HepG2 (cell line): ENCODE results near the gene PEX7. TPM values are rescaled to one million over a fixed set of nuclear protein-coding genes. Genes with fewer than 3 reads are reported as not detected.

Experiments used
- ATAC-seq: fragments of 200-7000 bp; cut with Tn5 transposase; 3 replicates; pipeline ENCODE4 v1.9.1; 2020; ENCODE audit warnings: mild to moderate bottlenecking, moderate library complexity
- BruUV-seq: library from RNA; stranded (reverse); fragments of 400-500 nt; replicated peaks from 2 replicates; lab custom pipeline; 2021; lab: Mats Ljungman, UMichigan
- CTCF ChIA-PET: fragments of 300-600 bp; formaldehyde crosslinking; extraction: SDS; loops from one replicate; lab custom pipeline; 2021; ENCODE audit warnings: low total read pairs, inconsistent platforms, low intra/inter-chr PET ratio; lab: Yijun Ruan, JAX
- POLR2A ChIA-PET: fragments of 350-600 bp; sonication (Branson Sonifier 250); formaldehyde crosslinking; loops from one replicate; lab custom pipeline; 2020; ENCODE audit warnings: antibody characterized with exemption, inconsistent platforms; lab: Yijun Ruan, JAX
- DNase-seq: peaks from one replicate; pipeline ENCODE4 v3.0.0-alpha.2; 2015; ENCODE audit warnings: low spot score
- FAIRE-seq: peaks from 3 replicates; lab custom pipeline; 2011; peaks lifted over from hg19 to GRCh38; lab: Jason Lieb, UNC
- H2AFZ ChIP-seq: one replicate; pipeline ENCODE4 v1.6.1; 2011; ENCODE audit warnings: low read length, inconsistent platforms
- H3K27ac ChIP-seq: fragments of 300-600 bp; 3 replicates; pipeline ENCODE4 v1.8.0; 2011; ENCODE audit warnings: mixed run types, mild to moderate bottlenecking, mixed read lengths, low read length, inconsistent platforms; ENCODE audit not compliant: insufficient read depth; ENCODE audit errors: extremely low read length
- H3K27me3 ChIP-seq, 2 experiments: fragments of 200-600 bp in 1 of 2; 2 replicates in 1 of 2; 3 replicates in 1 of 2; pipeline versions ENCODE4 v1.6.0 to v1.8.0; 2011; ENCODE audit warnings: low read length in 2 of 2, mild to moderate bottlenecking in 2 of 2, moderate library complexity in 2 of 2, inconsistent platforms in 1 of 2; ENCODE audit not compliant: insufficient read depth in 2 of 2, control insufficient read depth in 1 of 2
- H3K36me3 ChIP-seq, 2 experiments: fragments of 200-600 bp in 1 of 2; replicated peaks in 1 of 2; 2 replicates in 1 of 2; 3 replicates in 1 of 2; pipeline versions ENCODE4 v1.5.1 to v1.8.0; 2011; ENCODE audit warnings: low read length in 2 of 2, inconsistent platforms in 1 of 2; ENCODE audit not compliant: insufficient read depth in 2 of 2, control insufficient read depth in 1 of 2
- H3K4me1 ChIP-seq: 2 replicates; pipeline ENCODE4 v1.5.1; 2012; ENCODE audit warnings: low read length, inconsistent platforms; ENCODE audit not compliant: insufficient read depth
- H3K4me2 ChIP-seq: 2 replicates; pipeline ENCODE4 v1.6.0; 2011; ENCODE audit warnings: low read depth, low read length, inconsistent platforms
- H3K4me3 ChIP-seq, 3 experiments: fragments of 200-600 bp in 1 of 3; sonication (generic), shearing (Covaris generic) in 1 of 3; replicated peaks in 1 of 3; 2 replicates each; pipeline ENCODE4 v1.5.1; 2011 to 2016; ENCODE audit warnings: low read length in 3 of 3, inconsistent platforms in 2 of 3, low read depth in 2 of 3, mild to moderate bottlenecking in 2 of 3, control low read depth in 1 of 3, mixed read lengths in 1 of 3; ENCODE audit not compliant: insufficient read depth in 1 of 3
- H3K79me2 ChIP-seq: one replicate; pipeline ENCODE4 v1.6.1; 2011; ENCODE audit warnings: low read length, inconsistent platforms; ENCODE audit not compliant: insufficient read depth
- H3K9ac ChIP-seq: 2 replicates; pipeline ENCODE4 v1.6.0; 2011; ENCODE audit warnings: mild to moderate bottlenecking, low read depth, low read length, inconsistent platforms; ENCODE audit not compliant: insufficient read depth
- H3K9me3 ChIP-seq: 2 replicates; pipeline ENCODE4 v1.5.1; 2012; ENCODE audit warnings: mild to moderate bottlenecking, low read length
- H4K20me1 ChIP-seq: 2 replicates; pipeline ENCODE4 v1.6.0; 2011; ENCODE audit warnings: inconsistent platforms, mild to moderate bottlenecking, low read length, moderate library complexity; ENCODE audit not compliant: insufficient read depth
- ATF7 ChIP-seq, 2 experiments: fragments of 450-650 bp in 1 of 2; sonication (generic) in 1 of 2; formaldehyde crosslinking in 1 of 2; IDR thresholded peaks; 2 replicates each; pipeline versions ENCODE4 v1.4.0 to v1.6.1; 2016 to 2020; ENCODE audit warnings: antibody characterized with exemption in 1 of 2, mild to moderate bottlenecking in 1 of 2, missing genetic modification reagents in 1 of 2
- CBX1 ChIP-seq: IDR thresholded peaks from one replicate; pipeline ENCODE4 v1.6.1; 2016; ENCODE audit warnings: antibody characterized with exemption, low read depth
- CEBPB ChIP-seq: IDR thresholded peaks from 2 replicates; pipeline ENCODE4 v1.6.1; 2011; ENCODE audit warnings: low read depth, low read length, improper control_type of control experiment, borderline replicate concordance
- CREB1 ChIP-seq, 2 experiments: fragments of 450-650 bp in 1 of 2; IDR thresholded peaks; 2 replicates each; pipeline ENCODE4 v1.6.1; 2016 to 2017; ENCODE audit warnings: control low read depth in 1 of 2, mild to moderate bottlenecking in 1 of 2, missing compliant biosample characterization in 1 of 2, missing genetic modification characterization in 1 of 2
- GATAD1 ChIP-seq: IDR thresholded peaks from 2 replicates; pipeline ENCODE4 v1.6.1; 2016; ENCODE audit warnings: missing genetic modification reagents, missing compliant biosample characterization
- GLMP ChIP-seq: sonication (generic); formaldehyde crosslinking; IDR thresholded peaks from 2 replicates; pipeline ENCODE4 v1.9.0; 2021; ENCODE audit warnings: missing genetic modification reagents, mild to moderate bottlenecking, borderline replicate concordance
- IRF1 ChIP-seq: sonication (generic); formaldehyde crosslinking; IDR thresholded peaks from 2 replicates; pipeline ENCODE4 v1.4.0; 2020; ENCODE audit warnings: low read depth, mild to moderate bottlenecking, missing genetic modification reagents
- KLF9 ChIP-seq: IDR thresholded peaks from 2 replicates; pipeline ENCODE4 v1.6.1; 2016; ENCODE audit warnings: low read depth
- MAFF ChIP-seq: IDR thresholded peaks from 2 replicates; pipeline ENCODE4 v1.6.1; 2011; ENCODE audit warnings: low read depth, low read length, improper control_type of control experiment
- NR2C2 ChIP-seq: sonication (generic); formaldehyde crosslinking; IDR thresholded peaks from 2 replicates; pipeline ENCODE4 v1.4.0; 2020; ENCODE audit warnings: missing genetic modification reagents, mild to moderate bottlenecking, moderate library complexity, borderline replicate concordance
- SMAD1 ChIP-seq: sonication (generic); formaldehyde crosslinking; IDR thresholded peaks from 2 replicates; pipeline ENCODE4 v1.4.0; 2020; ENCODE audit warnings: missing genetic modification reagents, low read depth, mild to moderate bottlenecking, borderline replicate concordance
- THAP8 ChIP-seq: sonication (generic); formaldehyde crosslinking; IDR thresholded peaks from 2 replicates; pipeline ENCODE4 v1.5.1; 2020; ENCODE audit warnings: missing genetic modification reagents, mild to moderate bottlenecking, borderline replicate concordance
- ZNF224 ChIP-seq: sonication (generic); formaldehyde crosslinking; IDR thresholded peaks from 2 replicates; pipeline ENCODE4 v1.5.0; 2020; ENCODE audit warnings: mild to moderate bottlenecking, missing genetic modification reagents
- ZNF33B ChIP-seq: sonication (generic); formaldehyde crosslinking; IDR thresholded peaks from 2 replicates; pipeline ENCODE4 v1.5.1; 2020; ENCODE audit warnings: mild to moderate bottlenecking, missing genetic modification reagents
- ZNF740 ChIP-seq: sonication (generic); formaldehyde crosslinking; IDR thresholded peaks from 2 replicates; pipeline ENCODE4 v1.4.0; 2020; ENCODE audit warnings: missing genetic modification reagents
- ZNF770 ChIP-seq: sonication (generic); formaldehyde crosslinking; IDR thresholded peaks from 2 replicates; pipeline ENCODE4 v1.5.0; 2020; ENCODE audit warnings: mild to moderate bottlenecking, missing genetic modification reagents
- ZNF777 ChIP-seq: sonication (generic); formaldehyde crosslinking; IDR thresholded peaks from 2 replicates; pipeline ENCODE4 v1.4.0; 2020; ENCODE audit warnings: missing genetic modification reagents
- ZSCAN30 ChIP-seq: sonication (generic); formaldehyde crosslinking; IDR thresholded peaks from 2 replicates; pipeline ENCODE4 v1.5.0; 2020; ENCODE audit warnings: mild to moderate bottlenecking, missing genetic modification reagents
- WGBS: methylation state at CpG from one replicate; pipeline ENCODE4 v1.1.6; 2017; ENCODE audit warnings: low lambda C conversion rate; 5-methylcytosine and 5-hydroxymethylcytosine counted together
- in situ Hi-C: cut with HindIII; loops from 2 replicates; pipeline ENCODE4 v1.10.0; 2017; ENCODE audit warnings: low pct_unique_long_range_greater_than_20kb; ENCODE audit not compliant: extremely low pct_ligation_motif_present
- intact Hi-C: fragments of 100-400 bp; cut with micrococcal nuclease; formaldehyde crosslinking; loops from one replicate; pipeline ENCODE4 v1.10.0; 2022; ENCODE audit not compliant: unreplicated experiment
- polyA plus RNA-seq, 8 experiments: library from polyadenylated mRNA; depleted of rRNA in 3 of 8; stranded (reverse) in 7 of 8; unstranded in 1 of 8; fragments of >200 nt; fragmentation: Illumina TruSeq in 4 of 8; extraction: Trizol in 4 of 8; gene quantifications; 2 replicates each; pipeline versions ENCODE4 v1.2.1 to v1.2.3, GENCODE V29; 2011 to 2016; ENCODE audit warnings: low read depth in 4 of 8, missing spikeins in 1 of 8, mixed read lengths in 1 of 8; ENCODE audit not compliant: insufficient read depth in 1 of 8
- total RNA-seq, 5 experiments: library from RNA; depleted of rRNA; stranded (reverse); fragments of >200 nt; fragmentation: Illumina TruSeq; extraction: Trizol; gene quantifications; 2 replicates each; pipeline ENCODE4 v1.2.3, GENCODE V29; 2016; ENCODE audit warnings: low read depth in 1 of 5

Gene PEX7
- total and polyA plus RNA-seq, 2 of the 13 experiments (the other 11 are each of a cell fraction or from before 2014, with no cell fraction given): 0.04 to 0.53 TPM

- ChIA-PET CTCF (no interaction called here), POLR2A (no interaction called here)
- ATAC-seq: no peak
- Histone ChIP-seq H3K27ac (no peak overlapping the region), H3K79me2 (no peaks in the 10 kb centered on the region), H3K27me3 (no peaks in the 10 kb centered on the region), H2AFZ (no peak overlapping the region), H3K36me3 (no peaks in the 10 kb centered on the region), H3K9ac (no peak overlapping the region), H3K9me3 (no peaks in the 10 kb centered on the region), H3K4me3 (no peak overlapping the region), H4K20me1 (no peaks in the 10 kb centered on the region), H3K4me1 (no peaks in the 10 kb centered on the region), H3K4me2 (no peak overlapping the region)
- 20% methylated on average over 6 of the region's 6 CpGs for WGBS
- in situ Hi-C loops (no loop called here), intact Hi-C loops (no loop called here)
- BruUV-seq: no TSS peak
- no peak for DNase-seq
- FAIRE-seq: no peak
- TF ChIP-seq CREB1 (IDR thresholded peaks at IDR 0.05) (0 out of 2 replicates have a peak, but pooled peaks have one; percentile 29), CREB1 (CRISPR knock-in tag; IDR thresholded peaks at IDR 0.05) (no peak), NR2C2 (CRISPR knock-in tag) (no peak), GLMP (no peak), ATF7 (IDR thresholded peaks at IDR 0.05) (peak; percentile 91), ATF7 (CRISPR knock-in tag; IDR thresholded peaks at IDR 0.05) (no peak), ZNF777 (CRISPR knock-in tag) (no peak), SMAD1 (CRISPR knock-in tag) (no peak), ZNF740 (CRISPR knock-in tag) (no peak), ZNF224 (CRISPR knock-in tag) (no peak), CEBPB (peak; percentile 66; the same call in 1 of the 2 replicates), GATAD1 (no peak), ZNF33B (CRISPR knock-in tag) (no peak), THAP8 (CRISPR knock-in tag) (no peak), ZNF770 (CRISPR knock-in tag) (no peak), CBX1 (no peak), KLF9 (no peak), IRF1 (CRISPR knock-in tag) (no peak), MAFF (no peak), ZSCAN30 (CRISPR knock-in tag) (no peak)
Measured at GRCh38 chr6:136774228-136775041, 48.0 kb upstream of the PEX7 start.
